Measurements from ENCODE around the gene ADAM11. TPM values are rescaled to one million over a fixed set of nuclear protein-coding genes. Genes with fewer than 3 reads are reported as not detected.

The ADAM11 gene
- total RNA-seq, 1 experiment from 2014 or later: 0.46 TPM

DNA sequence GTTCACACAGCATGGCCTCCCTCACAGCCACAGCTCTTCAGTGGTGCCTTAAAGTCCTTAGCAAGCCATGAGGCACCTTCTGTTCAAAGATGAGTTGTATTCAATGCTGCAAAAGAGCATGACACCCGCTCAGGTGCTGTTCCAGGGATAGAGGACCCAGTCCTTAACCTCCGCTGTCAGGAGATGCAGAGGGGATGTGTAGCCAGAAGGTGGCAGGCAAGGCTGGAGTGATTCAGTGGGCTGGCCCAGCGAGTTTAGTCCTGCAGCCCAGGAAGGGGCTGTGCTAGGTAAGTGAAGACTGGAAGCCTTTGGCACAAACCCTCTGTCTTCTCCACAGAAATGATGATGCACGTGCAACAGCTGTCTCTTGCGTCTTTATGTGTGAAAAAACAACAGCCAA, 25.0 kb upstream of the ADAM11 start:
- H4K20me1 ChIP-seq (ENCODE audit: insufficient read depth): no peaks in the 10 kb centered on the region
- no peak for DNase-seq
- no peak overlapping the region for H3K4me2 ChIP-seq
- no peaks in the 10 kb centered on the region for H3K9me2 ChIP-seq (ENCODE audit: insufficient read depth)
- POLR2A ChIA-PET (ENCODE audit: unreplicated experiment): interaction anchor here (0.6 kb wide), 1 partner anchor 332 kb away, joined by 40 read pairs; no protein-coding TSS in a partner anchor
- no peaks in the 10 kb centered on the region for H3K36me3 ChIP-seq (ENCODE audit: low read depth)
- no TSS peak for BruUV-seq (replicated peaks)
- H3K27ac ChIP-seq: no peak overlapping the region
- no peaks in the 10 kb centered on the region for H3K9me3 ChIP-seq (ENCODE audit: insufficient read depth, low read depth)
- H3K27me3 ChIP-seq (ENCODE audit: insufficient read depth, low read depth): no peaks in the 10 kb centered on the region
- no peak overlapping the region for H2AFZ ChIP-seq
- intact Hi-C loops (cut with micrococcal nuclease; ENCODE audit: unreplicated experiment): no loop called here
- no peak for TF ChIP-seq EZH2 (IDR thresholded peaks at IDR 0.05; ENCODE audit: low read depth)
- TF ChIP-seq, protein P1, sequence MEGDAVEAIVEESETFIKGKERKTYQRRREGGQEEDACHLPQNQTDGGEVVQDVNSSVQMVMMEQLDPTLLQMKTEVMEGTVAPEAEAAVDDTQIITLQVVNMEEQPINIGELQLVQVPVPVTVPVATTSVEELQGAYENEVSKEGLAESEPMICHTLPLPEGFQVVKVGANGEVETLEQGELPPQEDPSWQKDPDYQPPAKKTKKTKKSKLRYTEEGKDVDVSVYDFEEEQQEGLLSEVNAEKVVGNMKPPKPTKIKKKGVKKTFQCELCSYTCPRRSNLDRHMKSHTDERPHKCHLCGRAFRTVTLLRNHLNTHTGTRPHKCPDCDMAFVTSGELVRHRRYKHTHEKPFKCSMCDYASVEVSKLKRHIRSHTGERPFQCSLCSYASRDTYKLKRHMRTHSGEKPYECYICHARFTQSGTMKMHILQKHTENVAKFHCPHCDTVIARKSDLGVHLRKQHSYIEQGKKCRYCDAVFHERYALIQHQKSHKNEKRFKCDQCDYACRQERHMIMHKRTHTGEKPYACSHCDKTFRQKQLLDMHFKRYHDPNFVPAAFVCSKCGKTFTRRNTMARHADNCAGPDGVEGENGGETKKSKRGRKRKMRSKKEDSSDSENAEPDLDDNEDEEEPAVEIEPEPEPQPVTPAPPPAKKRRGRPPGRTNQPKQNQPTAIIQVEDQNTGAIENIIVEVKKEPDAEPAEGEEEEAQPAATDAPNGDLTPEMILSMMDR (conservative IDR thresholded peaks at IDR 0.05): peak; percentile 42; the same call in 1 of the 2 replicates
- no peaks in the 10 kb centered on the region for H3K79me2 ChIP-seq (ENCODE audit: low read depth)
- CTCF ChIA-PET: no interaction called here
- no peaks in the 10 kb centered on the region for H3K4me1 ChIP-seq (replicated peaks; ENCODE audit: insufficient read depth)
- 0 out of 2 replicates have a peak, but pooled peaks cover 3% of the 10 kb centered on the region for H3F3A ChIP-seq (ENCODE audit: insufficient read depth, low read depth)
- H3K4me3 ChIP-seq: no peak overlapping the region

DNA sequence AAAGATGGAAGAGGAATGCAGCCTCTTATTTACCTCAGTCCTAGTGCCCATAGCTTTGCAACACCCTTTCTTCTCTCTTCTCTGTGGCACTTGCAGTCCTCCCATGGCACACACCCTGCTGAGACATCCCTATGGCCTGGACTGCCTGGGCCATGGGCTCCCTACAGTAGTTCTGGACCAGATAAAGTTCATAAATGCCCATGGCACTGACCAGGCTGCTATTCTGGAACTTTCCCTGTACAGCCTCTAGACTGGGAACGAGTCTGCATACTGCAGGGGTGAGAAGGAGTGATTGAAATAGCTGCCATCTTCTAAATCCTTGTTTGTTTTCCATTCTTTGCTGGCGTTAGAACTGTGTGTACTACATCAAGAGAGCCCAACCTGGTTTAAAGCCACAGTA, 24.5 kb upstream of the ADAM11 start:
- Histone ChIP-seq H2AFZ (no peak overlapping the region), H3K36me3 (ENCODE audit: low read depth) (no peaks in the 10 kb centered on the region), H4K20me1 (ENCODE audit: insufficient read depth) (no peaks in the 10 kb centered on the region), H3F3A (ENCODE audit: insufficient read depth, low read depth) (0 out of 2 replicates have a peak, but pooled peaks cover 3% of the 10 kb centered on the region), H3K4me2 (no peak overlapping the region), H3K4me3 (no peak overlapping the region), H3K27ac (no peak overlapping the region), H3K27me3 (ENCODE audit: insufficient read depth, low read depth) (no peaks in the 10 kb centered on the region), H3K79me2 (ENCODE audit: low read depth) (no peaks in the 10 kb centered on the region), H3K9me2 (ENCODE audit: insufficient read depth) (no peaks in the 10 kb centered on the region), H3K9me3 (ENCODE audit: insufficient read depth, low read depth) (no peaks in the 10 kb centered on the region), H3K4me1 (replicated peaks; ENCODE audit: insufficient read depth) (no peaks in the 10 kb centered on the region)
- no peak for TF ChIP-seq EZH2 (IDR thresholded peaks at IDR 0.05; ENCODE audit: low read depth)
- TF ChIP-seq, protein P1 (conservative IDR thresholded peaks at IDR 0.05): no peak
- BruUV-seq (replicated peaks): no TSS peak
- ChIA-PET POLR2A (ENCODE audit: unreplicated experiment) (interaction anchor here (0.6 kb wide), 1 partner anchor 332 kb away, joined by 40 read pairs; no protein-coding TSS in a partner anchor), CTCF (no interaction called here)
- DNase-seq: no peak
- intact Hi-C loops (cut with micrococcal nuclease; ENCODE audit: unreplicated experiment): no loop called here

DNA sequence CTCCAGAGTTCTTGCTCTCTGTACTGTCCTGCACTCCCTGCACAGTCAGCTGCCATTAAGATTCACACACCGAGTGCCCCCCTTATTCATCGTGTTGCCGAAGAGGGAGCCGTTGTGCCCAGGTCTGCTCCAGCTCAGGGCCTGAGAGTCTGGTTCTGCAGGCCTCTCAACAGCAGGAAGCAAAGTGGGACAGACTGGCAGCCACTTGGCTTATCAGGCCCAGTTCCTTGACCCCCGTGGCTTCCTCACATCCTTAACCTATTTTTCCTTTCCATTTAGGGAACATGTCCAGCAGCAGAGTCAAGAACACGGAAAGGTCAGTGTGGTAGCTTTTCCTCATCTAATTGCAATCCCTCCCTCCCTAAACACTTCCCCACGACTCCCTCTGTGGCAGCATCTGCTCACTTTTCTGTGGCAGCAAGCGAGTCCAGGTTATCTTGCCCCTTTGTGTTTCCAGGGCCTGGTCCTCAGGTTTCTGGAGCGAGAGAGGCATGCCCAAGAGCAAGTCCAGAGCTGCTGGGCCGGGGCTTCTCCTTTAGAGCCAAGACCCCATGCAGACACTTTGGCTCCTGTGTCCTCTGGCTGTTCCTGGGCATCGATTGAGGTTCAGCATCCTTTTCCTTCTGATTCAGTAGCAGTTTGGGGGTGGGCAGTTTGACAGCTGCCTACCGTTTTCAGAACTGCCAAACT, 22.1 kb upstream of the ADAM11 start:
- no TSS peak for BruUV-seq (replicated peaks)
- intact Hi-C loops (cut with micrococcal nuclease; ENCODE audit: unreplicated experiment): no loop called here
- H3K79me2 ChIP-seq (ENCODE audit: low read depth): no peaks in the 10 kb centered on the region

More for the DNA sequence above, 22.1 kb upstream of the ADAM11 start:
- ChIA-PET CTCF (no interaction called here), POLR2A (ENCODE audit: unreplicated experiment) (interaction anchor here (0.6 kb wide), 1 partner anchor 39 kb away, joined by 5 read pairs; no protein-coding TSS in a partner anchor)
- Histone ChIP-seq H3K9me3 (ENCODE audit: insufficient read depth, low read depth) (no peaks in the 10 kb centered on the region), H3K27ac (no peak overlapping the region), H4K20me1 (ENCODE audit: insufficient read depth) (no peaks in the 10 kb centered on the region), H2AFZ (no peak overlapping the region), H3K9me2 (ENCODE audit: insufficient read depth) (no peaks in the 10 kb centered on the region), H3F3A (ENCODE audit: insufficient read depth, low read depth) (0 out of 2 replicates have a peak, but pooled peaks cover 3% of the 10 kb centered on the region), H3K4me1 (replicated peaks; ENCODE audit: insufficient read depth) (no peaks in the 10 kb centered on the region), H3K4me2 (no peak overlapping the region), H3K4me3 (no peak overlapping the region), H3K27me3 (ENCODE audit: insufficient read depth, low read depth) (no peaks in the 10 kb centered on the region), H3K36me3 (ENCODE audit: low read depth) (no peaks in the 10 kb centered on the region)
- TF ChIP-seq EZH2 (IDR thresholded peaks at IDR 0.05; ENCODE audit: low read depth): no peak
- TF ChIP-seq, protein P1 (conservative IDR thresholded peaks at IDR 0.05): no peak
- no peak for DNase-seq

Data from PC-9 (cell line).